ENCODE measurements around the gene F10. TPM values are rescaled to one million over a fixed set of nuclear protein-coding genes. Genes with fewer than 3 reads are reported as not detected.

The F10 gene
- not detected in 2 replicates for total RNA-seq

GRCh38 chr13:113122550-113123225, at the start of gene F10:
Gene F10 (plus strand): TSS chr13:113122799. CDS start chr13:113122856, 57 bp downstream.
- ATAC-seq (ENCODE audit: low read depth) (no peak), DNase-seq (peak; percentile 7)
- H3K4me1 Mint-ChIP-seq = no peaks in the 10 kb centered on the region
- intact Hi-C loops (cut with micrococcal nuclease) = no loop called here
- no peak for TF ChIP-seq CTCF (IDR thresholded peaks at IDR 0.05)
- ChIA-PET CTCF (no interaction called here), POLR2A (no interaction called here)
- H3K4me3 Mint-ChIP-seq = no peak within 1 kb of the TSS
- no peaks in the 10 kb centered on the region for H3K9me3 Mint-ChIP-seq
- no peak within 1 kb of the TSS for H3K27ac Mint-ChIP-seq
- H3K36me3 Mint-ChIP-seq (ENCODE audit: low read depth) = no peaks in the 10 kb centered on the region
- peaks cover 16% of the 10 kb centered on the region for H3K27me3 Mint-ChIP-seq

GRCh38 chr13:113073942-113074341, 48.7 kb upstream of the F10 start:
- peaks cover 6% of the 10 kb centered on the region for H3K9me3 Mint-ChIP-seq
- peaks cover 33% of the 10 kb centered on the region for H3K36me3 Mint-ChIP-seq (ENCODE audit: low read depth)
- no peaks in the 10 kb centered on the region for H3K27me3 Mint-ChIP-seq
- H3K4me3 Mint-ChIP-seq = no peak overlapping the region
- DNase-seq = no peak
- ATAC-seq (ENCODE audit: low read depth) = no peak
- no peak for TF ChIP-seq CTCF (IDR thresholded peaks at IDR 0.05)
- intact Hi-C loops (cut with micrococcal nuclease) = no loop called here
- ChIA-PET CTCF (no interaction called here), POLR2A (no interaction called here)
- no peaks in the 10 kb centered on the region for H3K4me1 Mint-ChIP-seq
- H3K27ac Mint-ChIP-seq = no peak overlapping the region

GRCh38 chr13:113074401-113074800, 48.2 kb upstream of the F10 start:
- no peak overlapping the region for H3K27ac Mint-ChIP-seq
- ATAC-seq (ENCODE audit: low read depth) (no peak), DNase-seq (no peak)
- intact Hi-C loops (cut with micrococcal nuclease) = no loop called here
- ChIA-PET POLR2A (no interaction called here), CTCF (no interaction called here)
- H3K4me3 Mint-ChIP-seq = no peak overlapping the region
- TF ChIP-seq CTCF (IDR thresholded peaks at IDR 0.05) = no peak
- no peaks in the 10 kb centered on the region for H3K4me1 Mint-ChIP-seq
- H3K27me3 Mint-ChIP-seq = no peaks in the 10 kb centered on the region
- peaks cover 6% of the 10 kb centered on the region for H3K9me3 Mint-ChIP-seq
- H3K36me3 Mint-ChIP-seq (ENCODE audit: low read depth) = peaks cover 33% of the 10 kb centered on the region

- Mint-ChIP-seq H3K4me3 (no peak overlapping the region), H3K4me1 (no peaks in the 10 kb centered on the region), H3K36me3 (ENCODE audit: low read depth) (peaks cover 33% of the 10 kb centered on the region)
Observed at GRCh38 chr13:113074876-113075275, 47.7 kb upstream of the F10 start.

GRCh38 chr13:113075711-113076110, 46.9 kb upstream of the F10 start:
- ChIA-PET CTCF (no interaction called here), POLR2A (no interaction called here)
- DNase-seq (no peak), ATAC-seq (ENCODE audit: low read depth) (no peak)
- Mint-ChIP-seq H3K9me3 (peaks cover 6% of the 10 kb centered on the region), H3K36me3 (ENCODE audit: low read depth) (peaks cover 27% of the 10 kb centered on the region), H3K27ac (no peak overlapping the region), H3K27me3 (no peaks in the 10 kb centered on the region), H3K4me3 (no peak overlapping the region), H3K4me1 (no peaks in the 10 kb centered on the region)
- TF ChIP-seq CTCF (IDR thresholded peaks at IDR 0.05) = no peak
- intact Hi-C loops (cut with micrococcal nuclease) = no loop called here

More at GRCh38 chr13:113074876-113075275, 47.7 kb upstream of the F10 start:
- no peak for DNase-seq
- no peak overlapping the region for H3K27ac Mint-ChIP-seq
- intact Hi-C loops (cut with micrococcal nuclease) = no loop called here
- ChIA-PET CTCF (no interaction called here), POLR2A (no interaction called here)
- ATAC-seq (ENCODE audit: low read depth) = no peak
- peaks cover 6% of the 10 kb centered on the region for H3K9me3 Mint-ChIP-seq
- no peak for TF ChIP-seq CTCF (IDR thresholded peaks at IDR 0.05)
- H3K27me3 Mint-ChIP-seq = no peaks in the 10 kb centered on the region

Data from activated B cell treated with CpG ODN at 0.5 μM for 24 hours (primary cell).